Activated T-cell treated with anti-CD3 and anti-CD28 coated beads, Interleukin-2, amount 50 U/mL, for 72 hours (primary cell): ENCODE data around the gene CMIP. TPM values are rescaled to one million over a fixed set of nuclear protein-coding genes. Genes with fewer than 3 reads are reported as not detected.
"Not testable (repeated sequence)": the region's sequence is repeated elsewhere in the genome, so short reads cannot be mapped to it uniquely, and the experiment has no call there.

Experiments
- ATAC-seq, 2 donors: fragments of 150-1000 bp; cut with Tn5 transposase; replicated peaks in 1 of 2; 2 replicates each; pipeline ENCODE4 v1.10.0; 2021; ENCODE audit warnings: moderate library complexity in 2 of 2, mild to moderate bottlenecking in 1 of 2
- DNase-seq, 2 donors: peaks; one replicate each; pipeline ENCODE4 v3.0.0; 2021 to 2022; ENCODE audit warnings: mixed read lengths in 1 of 2
- H3K27ac Mint-ChIP-seq: one replicate; pipeline ENCODE4 v1.8.0; 2022; ENCODE audit warnings: mild to moderate bottlenecking, moderate library complexity, mixed read lengths
- H3K27me3 Mint-ChIP-seq: one replicate; pipeline ENCODE4 v1.8.0; 2022; ENCODE audit warnings: low read depth, mixed read lengths
- H3K36me3 Mint-ChIP-seq, 2 donors: one replicate each; pipeline ENCODE4 v1.8.0; 2022; ENCODE audit warnings: mixed read lengths in 2 of 2, mild to moderate bottlenecking in 1 of 2; ENCODE audit not compliant: insufficient read depth in 2 of 2
- H3K4me1 Mint-ChIP-seq: one replicate; pipeline ENCODE4 v1.8.0; 2022; ENCODE audit warnings: low read depth, mixed read lengths
- H3K4me3 Mint-ChIP-seq, 2 donors: one replicate each; pipeline ENCODE4 v1.8.0; 2022; ENCODE audit warnings: mild to moderate bottlenecking in 2 of 2, mixed read lengths in 2 of 2, moderate library complexity in 2 of 2
- H3K9me3 Mint-ChIP-seq, 2 donors: one replicate each; pipeline ENCODE4 v1.8.0; 2022; ENCODE audit warnings: mixed read lengths in 2 of 2
- total RNA-seq, 2 donors: library from RNA; stranded (reverse); gene quantifications; one replicate each; pipeline ENCODE4 v1.2.3, GENCODE V29; 2022

CMIP gene
- total RNA-seq, 2 donors from 2014 or later = 53.1 to 59.0 TPM

- Mint-ChIP-seq H3K27ac (no peak overlapping the region), H3K4me3 (no peak overlapping the region), H3K4me1 (peaks cover 4% of the 10 kb centered on the region), H3K27me3 (no peaks in the 10 kb centered on the region), H3K36me3 (no peaks in the 10 kb centered on the region), H3K9me3 (no peaks in the 10 kb centered on the region)
- no peak for DNase-seq
- no peak for ATAC-seq
Observed at GRCh38 chr16:81409016-81409556, 35.5 kb upstream of the CMIP start.

- no peaks in the 10 kb centered on the region for H3K27me3 Mint-ChIP-seq
- no peak overlapping the region for H3K4me3 Mint-ChIP-seq
- DNase-seq (no peak), ATAC-seq (no peak)
- H3K9me3 Mint-ChIP-seq = no peaks in the 10 kb centered on the region
- H3K27ac Mint-ChIP-seq = no peak overlapping the region
- H3K36me3 Mint-ChIP-seq = no peaks in the 10 kb centered on the region
- peaks cover 4% of the 10 kb centered on the region for H3K4me1 Mint-ChIP-seq
Observed at GRCh38 chr16:81410643-81411293, 33.8 kb upstream of the CMIP start.

- no peaks in the 10 kb centered on the region for H3K36me3 Mint-ChIP-seq
- no peaks in the 10 kb centered on the region for H3K9me3 Mint-ChIP-seq
- H3K27ac Mint-ChIP-seq = no peak overlapping the region
- H3K4me3 Mint-ChIP-seq = no peak overlapping the region
- DNase-seq = no peak
- peaks cover 4% of the 10 kb centered on the region for H3K4me1 Mint-ChIP-seq
- no peaks in the 10 kb centered on the region for H3K27me3 Mint-ChIP-seq
- no peak for ATAC-seq
Observed at GRCh38 chr16:81413245-81413990, 31.2 kb upstream of the CMIP start.

- ATAC-seq (no peak), DNase-seq (no peak)
- H3K36me3 Mint-ChIP-seq = no peaks in the 10 kb centered on the region
- H3K4me1 Mint-ChIP-seq = no peaks in the 10 kb centered on the region
- no peaks in the 10 kb centered on the region for H3K27me3 Mint-ChIP-seq
- H3K4me3 Mint-ChIP-seq = no peak overlapping the region
- no peak overlapping the region for H3K27ac Mint-ChIP-seq
- H3K9me3 Mint-ChIP-seq = no peaks in the 10 kb centered on the region
Observed at GRCh38 chr16:81415751-81416150, 28.9 kb upstream of the CMIP start.

GRCh38 chr16:81416749-81417148 lies 27.9 kb upstream of the CMIP start:
- H3K9me3 Mint-ChIP-seq = no peaks in the 10 kb centered on the region
- no peak overlapping the region for H3K27ac Mint-ChIP-seq
- no peaks in the 10 kb centered on the region for H3K4me1 Mint-ChIP-seq
- ATAC-seq (no peak), DNase-seq (no peak)
- H3K27me3 Mint-ChIP-seq = no peaks in the 10 kb centered on the region
- H3K36me3 Mint-ChIP-seq = no peaks in the 10 kb centered on the region
- no peak overlapping the region for H3K4me3 Mint-ChIP-seq

GRCh38 chr16:81417210-81417609 lies 27.4 kb upstream of the CMIP start:
- Mint-ChIP-seq H3K27me3 (no peaks in the 10 kb centered on the region), H3K9me3 (no peaks in the 10 kb centered on the region), H3K4me3 (no peak overlapping the region), H3K27ac (no peak overlapping the region), H3K36me3 (no peaks in the 10 kb centered on the region), H3K4me1 (no peaks in the 10 kb centered on the region)
- no peak for ATAC-seq
- no peak for DNase-seq

- peaks cover 10% of the 10 kb centered on the region for H3K4me1 Mint-ChIP-seq
- H3K9me3 Mint-ChIP-seq = peaks cover 0 to 1% of the 10 kb centered on the region in 2 donors
- no peak overlapping the region for H3K4me3 Mint-ChIP-seq
- ATAC-seq (no peak), DNase-seq (no peak)
- H3K36me3 Mint-ChIP-seq = no peaks in the 10 kb centered on the region
- H3K27ac Mint-ChIP-seq = no peak overlapping the region
- H3K27me3 Mint-ChIP-seq = no peaks in the 10 kb centered on the region
Observed at GRCh38 chr16:81419806-81420205, 24.8 kb upstream of the CMIP start.

GRCh38 chr16:81421126-81421525 lies 23.5 kb upstream of the CMIP start:
- H3K27me3 Mint-ChIP-seq = no peaks in the 10 kb centered on the region
- peaks cover 0 to 3% of the 10 kb centered on the region in 2 donors for H3K9me3 Mint-ChIP-seq
- no peak for ATAC-seq
- no peak overlapping the region for H3K4me3 Mint-ChIP-seq
- H3K36me3 Mint-ChIP-seq = no peaks in the 10 kb centered on the region
- H3K4me1 Mint-ChIP-seq = peaks cover 17% of the 10 kb centered on the region
- no peak overlapping the region for H3K27ac Mint-ChIP-seq
- DNase-seq = no peak

- Mint-ChIP-seq H3K4me3 (no peak overlapping the region), H3K27ac (no peak overlapping the region)
- ATAC-seq = no peak
Observed at GRCh38 chr16:81421536-81421935, 23.1 kb upstream of the CMIP start.

GRCh38 chr16:81422153-81422552 lies 22.5 kb upstream of the CMIP start:
- peaks cover 17% of the 10 kb centered on the region for H3K4me1 Mint-ChIP-seq
- not testable (repeated sequence) for H3K4me3 Mint-ChIP-seq, DNase-seq, H3K9me3 Mint-ChIP-seq, H3K27me3 Mint-ChIP-seq, H3K36me3 Mint-ChIP-seq, H3K27ac Mint-ChIP-seq, ATAC-seq

More at GRCh38 chr16:81421536-81421935, 23.1 kb upstream of the CMIP start:
- DNase-seq = no peak
- Mint-ChIP-seq H3K4me1 (peaks cover 17% of the 10 kb centered on the region), H3K27me3 (no peaks in the 10 kb centered on the region), H3K36me3 (no peaks in the 10 kb centered on the region), H3K9me3 (peaks cover 0 to 3% of the 10 kb centered on the region in 2 donors)

GRCh38 chr16:81424771-81425170 lies 19.8 kb upstream of the CMIP start:
- Mint-ChIP-seq H3K27me3 (no peaks in the 10 kb centered on the region), H3K9me3 (peaks cover 0 to 3% of the 10 kb centered on the region in 2 donors), H3K27ac (peak overlapping the region; percentile 79), H3K4me3 (peak overlapping the region; percentile 34), H3K36me3 (no peaks in the 10 kb centered on the region), H3K4me1 (peaks cover 17% of the 10 kb centered on the region)
- ATAC-seq (peak; percentile 79 to 94), DNase-seq (peak; percentile 42 to 54)

- Mint-ChIP-seq H3K36me3 (no peaks in the 10 kb centered on the region), H3K27ac (no peak overlapping the region), H3K4me3 (no peak overlapping the region), H3K4me1 (peaks cover 25% of the 10 kb centered on the region), H3K27me3 (no peaks in the 10 kb centered on the region), H3K9me3 (peaks cover 0 to 3% of the 10 kb centered on the region in 2 donors)
- no peak for ATAC-seq
- no peak for DNase-seq
Observed at GRCh38 chr16:81427219-81427618, 17.4 kb upstream of the CMIP start.

- Mint-ChIP-seq H3K4me3 (no peak overlapping the region), H3K27me3 (no peaks in the 10 kb centered on the region), H3K36me3 (no peaks in the 10 kb centered on the region), H3K4me1 (peaks cover 22% of the 10 kb centered on the region), H3K27ac (no peak overlapping the region), H3K9me3 (peaks cover 0 to 3% of the 10 kb centered on the region in 2 donors)
- DNase-seq (no peak), ATAC-seq (peak in 1 of 2 donors; percentile 27)
Observed at GRCh38 chr16:81429045-81429521, 15.5 kb upstream of the CMIP start.
